AG04450 (cell line): ENCODE measurements around the gene MKI67. TPM values are rescaled to one million over a fixed set of nuclear protein-coding genes. Genes with fewer than 3 reads are reported as not detected.

Experiments used
- CTCF ChIA-PET: fragments of 300-600, 350-600 bp; formaldehyde crosslinking; extraction: SDS; loops from one replicate; lab custom pipeline; 2022; ENCODE audit warnings: antibody characterized with exemption, inconsistent platforms; lab: Charles Lee
- POLR2A ChIA-PET: fragments of 350-600 bp; formaldehyde crosslinking; extraction: SDS; loops from one replicate; lab custom pipeline; 2021; ENCODE audit warnings: antibody characterized with exemption, inconsistent platforms; lab: Yijun Ruan, JAX
- DNase-seq: peaks from one replicate; pipeline ENCODE4 v3.0.0-alpha.2; 2011; ENCODE audit warnings: low read depth, low spot score
- H3K27ac ChIP-seq: one replicate; pipeline ENCODE4 v1.5.1; 2012; ENCODE audit warnings: low read depth, low read length, control low read depth
- H3K27me3 ChIP-seq: one replicate; pipeline ENCODE4 v1.6.0; 2012; ENCODE audit warnings: low read length; ENCODE audit not compliant: control insufficient read depth, insufficient read depth
- H3K4me3 ChIP-seq: 2 replicates; pipeline ENCODE4 v1.5.1; 2011; ENCODE audit warnings: mild to moderate bottlenecking, low read depth, low read length, control low read depth
- H3K9me3 ChIP-seq: 2 replicates; pipeline ENCODE4 v1.5.1; 2012; ENCODE audit warnings: low read length; ENCODE audit not compliant: control insufficient read depth, insufficient read depth
- polyA plus RNA-seq: library from polyadenylated mRNA; depleted of rRNA; stranded (reverse); fragments of >200 nt; gene quantifications from 2 replicates; pipeline ENCODE4 v1.2.3, GENCODE V29; 2011
- TF ChIP-seq, protein P1 (sequence below): IDR thresholded peaks from 2 replicates; pipeline ENCODE4 v1.5.1; 2011; ENCODE audit warnings: low read depth, low read length, control low read depth, inconsistent platforms

MKI67 gene
- polyA plus RNA-seq, 1 experiment = 10.3 TPM

DNA sequence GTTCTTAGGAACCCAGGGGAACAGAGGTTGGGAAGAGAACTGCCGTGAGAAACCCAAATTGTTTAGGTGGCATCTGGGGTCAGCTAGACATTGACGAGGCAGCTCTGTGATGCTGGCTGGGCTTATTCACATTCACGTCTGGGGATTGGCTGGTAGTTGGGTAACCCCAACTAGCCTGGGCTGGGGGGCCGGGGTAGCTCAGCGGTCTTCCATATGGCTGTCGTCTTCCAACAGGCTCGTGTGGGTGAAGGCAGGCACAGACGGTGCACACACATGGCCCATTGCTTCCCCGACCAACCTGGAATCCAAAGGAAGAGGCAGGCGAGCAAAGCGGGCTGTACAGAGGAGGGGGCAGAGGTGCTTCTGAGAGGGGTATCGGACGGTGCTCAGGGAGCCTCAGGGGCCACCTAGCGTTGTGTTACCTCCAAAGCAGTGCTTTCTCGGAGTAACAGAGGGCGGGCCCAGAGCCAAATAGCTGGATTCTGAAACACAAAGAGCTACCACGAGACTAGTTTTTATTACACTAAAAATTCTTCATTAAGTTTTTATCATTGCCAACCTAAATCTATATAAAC is 34.5 kb downstream of the MKI67 start:
- Histone ChIP-seq H3K4me3 (no peak overlapping the region), H3K27me3 (no peaks in the 10 kb centered on the region), H3K27ac (no peak overlapping the region), H3K9me3 (no peaks in the 10 kb centered on the region)
- TF ChIP-seq, protein P1, sequence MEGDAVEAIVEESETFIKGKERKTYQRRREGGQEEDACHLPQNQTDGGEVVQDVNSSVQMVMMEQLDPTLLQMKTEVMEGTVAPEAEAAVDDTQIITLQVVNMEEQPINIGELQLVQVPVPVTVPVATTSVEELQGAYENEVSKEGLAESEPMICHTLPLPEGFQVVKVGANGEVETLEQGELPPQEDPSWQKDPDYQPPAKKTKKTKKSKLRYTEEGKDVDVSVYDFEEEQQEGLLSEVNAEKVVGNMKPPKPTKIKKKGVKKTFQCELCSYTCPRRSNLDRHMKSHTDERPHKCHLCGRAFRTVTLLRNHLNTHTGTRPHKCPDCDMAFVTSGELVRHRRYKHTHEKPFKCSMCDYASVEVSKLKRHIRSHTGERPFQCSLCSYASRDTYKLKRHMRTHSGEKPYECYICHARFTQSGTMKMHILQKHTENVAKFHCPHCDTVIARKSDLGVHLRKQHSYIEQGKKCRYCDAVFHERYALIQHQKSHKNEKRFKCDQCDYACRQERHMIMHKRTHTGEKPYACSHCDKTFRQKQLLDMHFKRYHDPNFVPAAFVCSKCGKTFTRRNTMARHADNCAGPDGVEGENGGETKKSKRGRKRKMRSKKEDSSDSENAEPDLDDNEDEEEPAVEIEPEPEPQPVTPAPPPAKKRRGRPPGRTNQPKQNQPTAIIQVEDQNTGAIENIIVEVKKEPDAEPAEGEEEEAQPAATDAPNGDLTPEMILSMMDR = no peak
- CTCF ChIA-PET = interaction anchor here (0.9 kb wide), 1 partner anchor 22 kb away, joined by 3 read pairs; no protein-coding TSS in a partner anchor
- POLR2A ChIA-PET = no interaction called here
- DNase-seq = no peak

DNA sequence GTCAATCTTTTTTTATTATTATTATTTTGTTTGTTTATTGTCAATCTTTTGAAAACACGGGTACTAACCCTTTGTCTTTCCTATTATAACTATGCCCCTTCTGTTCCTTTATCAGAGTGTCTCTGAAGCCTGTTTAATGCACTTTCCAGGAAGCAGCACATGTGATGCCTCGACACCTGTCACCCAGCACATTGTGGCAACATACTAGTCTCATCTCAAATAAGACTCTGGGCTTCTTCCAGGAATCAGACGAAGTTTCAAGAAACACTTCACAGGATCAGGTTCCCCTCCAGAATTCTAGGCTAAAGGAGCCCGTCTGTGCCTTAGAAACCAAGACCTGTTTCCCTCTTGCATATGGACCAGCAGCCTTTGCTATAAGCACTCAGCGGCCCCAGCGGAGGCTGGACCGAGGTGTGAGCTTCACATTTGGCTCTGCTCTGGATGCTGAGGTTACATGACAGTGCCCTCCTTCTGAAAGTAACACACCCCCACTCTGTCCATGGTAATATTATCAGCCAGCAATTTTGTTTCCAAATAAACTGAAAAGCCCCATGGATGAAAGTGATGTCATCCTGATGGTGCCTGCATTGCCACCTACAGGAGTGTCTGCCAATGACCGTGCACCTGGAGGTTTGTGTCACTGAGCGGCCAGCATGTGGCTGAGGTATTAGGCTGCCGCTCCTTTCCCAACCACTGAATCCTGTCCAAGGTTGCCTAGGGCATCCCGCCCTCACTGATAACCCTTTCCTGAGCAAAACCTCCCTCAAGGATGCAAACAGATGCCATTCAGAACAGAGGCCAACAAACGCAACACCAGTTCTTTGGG is 38.1 kb downstream of the MKI67 start:
- H3K4me3 ChIP-seq = no peak overlapping the region
- TF ChIP-seq, protein P1 = no peak
- no peak overlapping the region for H3K27ac ChIP-seq
- no peaks in the 10 kb centered on the region for H3K9me3 ChIP-seq
- POLR2A ChIA-PET = no interaction called here
- DNase-seq = no peak
- no peaks in the 10 kb centered on the region for H3K27me3 ChIP-seq
- CTCF ChIA-PET = no interaction called here

DNA sequence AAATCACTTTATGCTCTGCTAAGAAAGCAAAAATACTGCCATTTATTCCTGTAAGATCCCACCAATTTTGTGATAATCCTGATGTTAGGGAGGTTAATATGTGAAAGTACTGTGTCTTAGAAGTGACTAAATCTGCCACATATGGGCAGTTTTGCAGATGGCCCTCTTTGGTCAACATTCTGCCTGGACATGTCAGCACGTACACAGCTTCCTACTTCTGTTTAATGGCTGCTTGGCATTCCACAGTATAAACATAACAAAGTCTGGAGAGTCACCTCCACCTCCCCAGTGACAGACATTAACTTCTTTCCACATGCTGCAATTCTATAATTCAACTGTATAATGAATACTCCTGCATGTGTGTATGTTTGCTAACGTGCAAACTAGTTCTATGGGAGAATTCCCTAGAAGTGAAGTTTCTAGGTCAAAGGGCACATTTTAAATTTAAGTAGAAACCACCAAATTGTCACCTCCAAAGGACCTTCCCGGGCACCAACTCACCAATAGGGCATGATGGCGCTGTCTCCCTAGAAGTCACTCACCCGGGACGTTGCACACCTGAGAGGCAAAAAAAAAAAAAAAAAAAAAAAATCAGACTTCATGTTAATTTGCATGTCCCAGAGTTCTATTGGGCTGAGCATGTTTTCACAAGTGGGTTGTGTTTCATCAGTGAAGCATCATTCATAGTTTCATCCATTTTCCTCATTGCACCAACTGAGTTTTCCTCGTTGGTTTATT is 38.9 kb downstream of the MKI67 start:
- H3K27me3 ChIP-seq = no peaks in the 10 kb centered on the region
- TF ChIP-seq, protein P1 = no peak
- no peak for DNase-seq
- H3K27ac ChIP-seq = no peak overlapping the region
- ChIA-PET POLR2A (no interaction called here), CTCF (no interaction called here)
- no peaks in the 10 kb centered on the region for H3K9me3 ChIP-seq
- no peak overlapping the region for H3K4me3 ChIP-seq

DNA sequence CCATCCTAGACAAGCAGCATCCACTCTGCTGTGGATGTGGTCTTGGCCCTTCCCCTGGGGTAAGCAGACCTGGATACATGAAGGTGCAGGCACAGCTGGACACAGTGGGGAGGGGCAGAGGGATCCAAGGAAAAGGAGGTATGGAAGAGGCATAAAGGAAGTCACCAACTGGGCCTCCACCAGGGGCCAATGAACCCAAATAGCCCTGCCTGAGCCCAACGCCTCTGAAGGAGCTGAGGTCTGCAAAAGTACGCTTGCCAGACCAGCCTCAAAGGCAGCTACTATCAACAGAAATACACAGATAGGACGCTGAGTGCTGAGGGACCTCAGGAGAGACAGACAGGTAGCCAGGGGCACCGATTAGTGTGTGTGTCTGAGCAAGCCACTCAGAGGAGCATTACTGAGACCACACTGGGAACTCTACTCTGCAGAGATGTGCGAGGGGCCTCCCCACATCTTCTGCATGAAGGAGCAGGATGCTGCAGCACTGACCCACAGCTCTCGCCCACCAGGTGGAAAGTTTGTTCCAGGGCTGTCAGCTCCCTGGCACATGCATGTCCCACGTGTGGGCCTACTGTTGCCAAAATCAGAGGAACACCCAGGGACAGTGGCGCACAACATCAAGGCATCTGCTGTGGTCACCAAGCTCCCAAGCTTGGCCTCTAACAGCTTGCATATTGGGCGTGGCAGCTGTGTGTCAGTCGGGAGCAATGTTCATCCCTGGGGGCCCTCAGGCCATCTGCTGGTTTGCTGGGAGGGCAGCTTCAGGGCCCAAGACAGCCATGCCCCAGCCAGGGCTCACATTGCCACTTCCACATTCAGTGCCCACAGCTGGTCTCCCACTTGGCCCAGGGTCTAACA is 40.0 kb downstream of the MKI67 start:
- POLR2A ChIA-PET = no interaction called here
- TF ChIP-seq, protein P1 = no peak

More for the DNA sequence above, 40.0 kb downstream of the MKI67 start:
- H3K4me3 ChIP-seq = no peak overlapping the region
- H3K27me3 ChIP-seq = peaks cover 1% of the 10 kb centered on the region
- CTCF ChIA-PET = interaction anchor here (1.1 kb wide), 1 partner anchor 17 kb away, joined by 3 read pairs; no protein-coding TSS in a partner anchor
- no peak for DNase-seq
- H3K9me3 ChIP-seq = no peaks in the 10 kb centered on the region
- no peak overlapping the region for H3K27ac ChIP-seq
